Endodermal cell (in vitro differentiated cells): Measurements from ENCODE around the gene SART3. TPM values are rescaled to one million over a fixed set of nuclear protein-coding genes. Genes with fewer than 3 reads are reported as not detected.

Source experiments
- DNase-seq: peaks from one replicate; pipeline ENCODE4 v3.0.0-alpha.2; 2017
- H3K27ac ChIP-seq: 2 replicates; pipeline ENCODE4 v1.5.1; 2013; ENCODE audit warnings: mild to moderate bottlenecking, low read depth, low read length, moderate library complexity
- H3K27me3 ChIP-seq: 2 replicates; pipeline ENCODE4 v1.6.1; 2013; ENCODE audit warnings: mild to moderate bottlenecking, low read length, moderate library complexity; ENCODE audit not compliant: insufficient read depth, control insufficient read depth, poor library complexity, severe bottlenecking
- H3K36me3 ChIP-seq: 2 replicates; pipeline ENCODE4 v1.7.0; 2013; ENCODE audit warnings: mild to moderate bottlenecking, low read length, moderate library complexity; ENCODE audit not compliant: control insufficient read depth, insufficient read depth
- H3K4me1 ChIP-seq: one replicate; pipeline ENCODE4 v1.7.0; 2013; ENCODE audit warnings: low read length; ENCODE audit not compliant: control insufficient read depth, insufficient read depth
- H3K4me3 ChIP-seq: 2 replicates; pipeline ENCODE4 v1.5.1; 2013; ENCODE audit warnings: mild to moderate bottlenecking, low read length, moderate library complexity
- H3K9ac ChIP-seq: 2 replicates; pipeline ENCODE4 v1.6.1; 2013; ENCODE audit warnings: mild to moderate bottlenecking, low read length, moderate library complexity; ENCODE audit not compliant: poor library complexity, severe bottlenecking; ENCODE audit errors: extremely low read depth
- H3K9me3 ChIP-seq: 2 replicates; pipeline ENCODE4 v1.6.1; 2013; ENCODE audit warnings: mild to moderate bottlenecking, low read length, moderate library complexity; ENCODE audit not compliant: control insufficient read depth
- H3K27ac Mint-ChIP-seq: 2 replicates; pipeline ENCODE4 v1.8.0; 2020; ENCODE audit warnings: mixed read lengths
- H3K27me3 Mint-ChIP-seq: 2 replicates; pipeline ENCODE4 v1.8.0; 2021; ENCODE audit warnings: mild to moderate bottlenecking, mixed read lengths; ENCODE audit not compliant: insufficient read depth
- H3K36me3 Mint-ChIP-seq: 2 replicates; pipeline ENCODE4 v1.8.0; 2020; ENCODE audit warnings: low read depth, mixed read lengths
- H3K4me1 Mint-ChIP-seq: 2 replicates; pipeline ENCODE4 v1.8.0; 2020; ENCODE audit warnings: mixed read lengths
- H3K4me3 Mint-ChIP-seq: 2 replicates; pipeline ENCODE4 v1.8.0; 2020; ENCODE audit warnings: mild to moderate bottlenecking, moderate library complexity, mixed read lengths
- H3K9me3 Mint-ChIP-seq: 2 replicates; pipeline ENCODE4 v1.8.0; 2020; ENCODE audit warnings: mild to moderate bottlenecking, mixed read lengths
- CTCF ChIP-seq: fragments of 200-600 bp; sonication (generic); conservative IDR thresholded peaks from 2 replicates; pipeline ENCODE4 v1.5.0; 2021; ENCODE audit warnings: antibody characterized with exemption, mild to moderate bottlenecking
- WGBS, 2 experiments: methylation state at CpG; one replicate each; pipeline versions ENCODE4 v1.1.5 to v1.1.7; 2013; ENCODE audit warnings: missing lambda C conversion rate in 2 of 2, mixed read lengths in 1 of 2; ENCODE audit not compliant: insufficient coverage in 1 of 2, insufficient read length in 1 of 2; 5-methylcytosine and 5-hydroxymethylcytosine counted together
- total RNA-seq, 2 donors: library from RNA; stranded (reverse); fragmentation: NEBNext Ultra II Directional in 1 of 2; extraction: Animal tissue kit (Norgen Biotek cat#: 25700) in 1 of 2; gene quantifications; 2 replicates in 1 of 2; 3 replicates in 1 of 2; pipeline ENCODE4 v1.2.1, GENCODE V29; 2021

The SART3 gene
- total RNA-seq, 2 donors from 2014 or later, result 83.5 to 86.2 TPM

DNA sequence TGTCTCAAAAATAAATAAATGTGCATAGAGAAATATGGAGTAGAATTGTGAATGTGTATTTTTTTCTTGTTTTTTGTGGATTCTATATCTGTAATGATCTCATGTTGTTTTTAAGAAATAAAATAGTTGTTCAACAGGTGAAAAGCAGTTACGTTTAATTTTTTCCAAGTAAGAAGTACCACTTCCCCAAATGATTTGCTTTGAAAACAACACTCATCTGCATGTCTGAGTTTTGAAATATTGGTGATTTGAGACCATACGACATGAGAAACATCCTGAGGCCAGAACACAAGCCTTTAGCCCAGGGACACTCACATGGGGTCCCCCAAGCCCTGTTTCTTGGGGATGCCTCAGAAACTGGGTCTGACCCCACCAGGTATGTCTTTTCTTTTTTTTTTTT, 50.1 kb downstream of the SART3 start:
- Mint-ChIP-seq H3K27me3 (no peaks in the 10 kb centered on the region), H3K36me3 (no peaks in the 10 kb centered on the region), H3K9me3 (peaks cover 4% of the 10 kb centered on the region), H3K27ac (no peak overlapping the region), H3K4me3 (no peak overlapping the region), H3K4me1 (peaks cover 5% of the 10 kb centered on the region)
- Histone ChIP-seq H3K36me3 (no peaks in the 10 kb centered on the region), H3K9me3 (no peaks in the 10 kb centered on the region), H3K4me1 (no peaks in the 10 kb centered on the region), H3K4me3 (no peak overlapping the region), H3K27ac (no peak overlapping the region), H3K9ac (no peak overlapping the region), H3K27me3 (no peaks in the 10 kb centered on the region)
- no peak for DNase-seq
- no peak for TF ChIP-seq CTCF
- WGBS, 2 experiments, result 88 to 93% methylated on average over 2 of the region's 2 CpGs

DNA sequence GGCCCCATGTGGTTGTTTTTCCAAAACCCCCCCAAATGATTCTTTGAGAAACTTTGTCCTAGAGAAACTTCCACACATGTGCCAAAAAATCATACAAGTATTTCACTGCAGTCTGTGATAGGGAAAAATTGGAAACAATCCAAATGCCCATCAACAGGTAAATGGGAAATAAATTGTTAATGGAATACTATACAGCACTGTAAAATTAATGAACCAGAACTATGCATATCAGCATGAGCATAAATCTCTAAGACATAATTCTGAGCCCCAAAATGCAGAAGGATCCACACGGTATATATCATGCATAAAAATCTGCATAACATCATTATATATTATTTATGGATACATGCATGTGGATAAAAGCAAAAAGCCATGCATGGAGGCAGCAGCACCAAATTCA, 51.2 kb downstream of the SART3 start:
- Mint-ChIP-seq H3K9me3 (peaks cover 5% of the 10 kb centered on the region), H3K27ac (no peak overlapping the region), H3K4me3 (no peak overlapping the region), H3K4me1 (peaks cover 4% of the 10 kb centered on the region), H3K36me3 (no peaks in the 10 kb centered on the region), H3K27me3 (no peaks in the 10 kb centered on the region)
- Histone ChIP-seq H3K27ac (no peak overlapping the region), H3K4me1 (no peaks in the 10 kb centered on the region), H3K9me3 (no peaks in the 10 kb centered on the region), H3K4me3 (no peak overlapping the region), H3K36me3 (no peaks in the 10 kb centered on the region), H3K27me3 (no peaks in the 10 kb centered on the region), H3K9ac (no peak overlapping the region)
- DNase-seq, result no peak
- TF ChIP-seq CTCF, result no peak
- no CpG with 5 or more reads among the region's 1 CpG for WGBS, 2 experiments

DNA sequence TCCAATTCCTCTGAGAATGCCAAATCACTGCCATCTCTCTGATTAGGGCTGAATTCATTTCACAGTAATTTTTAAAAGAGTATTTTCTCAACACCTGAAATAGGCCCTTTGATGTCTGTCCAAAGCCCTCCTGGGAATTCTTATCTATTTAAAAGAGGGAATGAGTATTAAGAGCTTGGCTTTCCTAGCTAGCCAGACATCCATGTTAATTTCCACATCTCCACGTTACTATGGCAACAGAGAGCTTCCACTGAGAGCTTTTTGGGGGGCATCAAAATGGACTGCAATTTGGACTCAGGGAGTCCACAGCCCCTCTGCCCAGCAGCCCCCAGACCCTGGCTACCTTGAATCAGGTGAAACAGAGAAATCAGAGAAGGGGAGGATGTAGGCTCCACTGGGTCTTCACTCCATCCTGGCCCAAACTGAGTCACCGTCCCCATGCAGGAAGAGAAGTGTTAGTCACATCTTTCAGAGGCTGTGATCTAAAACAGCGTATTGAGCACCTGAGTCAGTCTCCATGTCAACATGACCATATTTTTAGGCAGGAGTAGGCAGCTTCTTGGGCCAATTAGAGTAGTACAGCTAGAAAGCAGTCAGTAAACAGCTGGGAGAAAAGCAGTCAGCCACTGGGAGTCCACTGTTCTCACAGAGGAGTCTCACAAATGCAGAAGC, 52.9 kb downstream of the SART3 start:
- H3K4me3 Mint-ChIP-seq, result no peak overlapping the region
- peaks cover 21% of the 10 kb centered on the region for H3K9me3 Mint-ChIP-seq
- no peak overlapping the region for H3K27ac Mint-ChIP-seq
- Histone ChIP-seq H3K4me1 (no peaks in the 10 kb centered on the region), H3K4me3 (no peak overlapping the region), H3K27ac (no peak overlapping the region), H3K9ac (no peak overlapping the region), H3K27me3 (no peaks in the 10 kb centered on the region), H3K36me3 (no peaks in the 10 kb centered on the region), H3K9me3 (peaks cover 13% of the 10 kb centered on the region)
- no peak for TF ChIP-seq CTCF
- peaks cover 4% of the 10 kb centered on the region for H3K4me1 Mint-ChIP-seq
- no peaks in the 10 kb centered on the region for H3K36me3 Mint-ChIP-seq
- DNase-seq, result no peak
- WGBS, 2 experiments, result 87 to 88% methylated on average over 2 to 3 of the region's 3 CpGs
- peaks cover 4% of the 10 kb centered on the region for H3K27me3 Mint-ChIP-seq
